Forelimb muscle (tissue), 1 donor: ENCODE measurements around the gene CHST10. TPM values are rescaled to one million over a fixed set of nuclear protein-coding genes. Genes with fewer than 3 reads are reported as not detected.
"Not testable (repeated sequence)": the region's sequence is repeated elsewhere in the genome, so short reads cannot be mapped to it uniquely, and the experiment has no call there.

Source experiments
- DNase-seq: peaks from one replicate; pipeline ENCODE4 v3.0.0-alpha.2; 2013; ENCODE audit warnings: low read depth
- polyA plus RNA-seq: library from polyadenylated mRNA; unstranded; fragments of 120-200 nt; gene quantifications from one replicate; pipeline ENCODE4 v1.2.1, GENCODE V29; 2013; ENCODE audit not compliant: insufficient read length

Gene CHST10
- polyA plus RNA-seq, 1 donor, result 11.0 TPM

DNA sequence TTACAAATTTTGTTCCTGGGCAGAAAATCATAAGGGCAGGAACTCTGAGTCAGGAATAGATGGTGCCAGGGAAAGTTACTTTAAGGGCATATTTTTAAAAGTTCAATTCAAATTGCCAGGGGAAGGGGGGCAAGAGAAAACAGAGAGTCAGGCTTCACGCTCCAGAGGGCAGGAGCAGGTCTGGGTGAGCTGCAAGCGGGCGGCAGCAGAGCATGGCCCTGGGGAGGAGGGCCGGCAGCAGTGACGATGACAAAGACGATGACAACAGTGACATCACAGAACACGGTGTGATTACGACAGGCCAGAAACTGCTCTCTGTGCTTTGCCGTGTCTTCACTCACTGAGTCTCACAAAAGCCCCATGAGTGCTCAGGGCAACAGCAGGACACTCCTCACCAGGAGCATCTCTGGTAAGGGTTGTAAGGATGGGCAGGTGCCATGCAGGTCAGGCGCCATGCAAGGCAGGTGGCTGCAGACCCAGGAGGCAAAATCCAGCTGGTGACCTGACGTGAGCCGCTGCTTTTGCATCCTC is 23.3 kb downstream of the CHST10 start:
- no peak for DNase-seq

DNA sequence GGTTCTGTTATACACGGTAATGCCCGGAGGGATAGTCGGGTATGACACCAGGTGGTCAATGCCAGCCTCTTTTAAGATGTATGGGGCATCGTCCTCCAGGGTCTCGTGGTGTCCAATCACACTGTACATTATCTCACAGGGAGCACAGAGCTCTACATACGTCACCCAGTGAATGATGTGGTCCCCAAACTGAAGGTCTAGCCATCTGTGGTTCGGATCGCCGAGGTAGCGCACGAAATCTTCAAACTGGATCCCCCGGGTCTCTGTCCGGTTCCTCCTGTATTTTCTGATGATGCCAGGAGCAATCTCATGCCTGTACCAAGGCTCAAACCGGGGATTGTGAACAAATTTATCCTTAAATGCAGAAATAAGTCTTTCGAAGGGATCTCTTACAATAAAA is 24.1 kb downstream of the CHST10 start:
- DNase-seq, result no peak

DNA sequence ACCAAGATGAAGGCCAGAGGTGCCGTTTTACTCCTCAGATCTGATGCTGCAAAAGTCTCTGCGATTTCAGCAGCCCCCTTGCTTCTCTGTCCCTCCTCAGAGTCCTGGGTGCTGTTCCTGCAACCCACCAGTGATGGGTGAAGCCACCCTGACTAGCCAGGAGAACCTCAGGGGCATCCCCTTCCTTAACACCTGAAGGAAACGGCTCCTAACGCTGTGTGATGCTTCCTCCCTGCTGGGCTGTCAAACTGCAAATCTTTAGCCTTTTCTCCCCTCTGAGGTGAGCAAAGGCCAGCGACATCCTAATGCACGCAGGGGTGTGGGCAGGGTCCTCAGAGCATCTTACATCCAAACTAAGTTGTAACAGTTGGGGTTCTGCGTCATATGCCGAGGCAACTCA is 24.8 kb downstream of the CHST10 start:
- no peak for DNase-seq

DNA sequence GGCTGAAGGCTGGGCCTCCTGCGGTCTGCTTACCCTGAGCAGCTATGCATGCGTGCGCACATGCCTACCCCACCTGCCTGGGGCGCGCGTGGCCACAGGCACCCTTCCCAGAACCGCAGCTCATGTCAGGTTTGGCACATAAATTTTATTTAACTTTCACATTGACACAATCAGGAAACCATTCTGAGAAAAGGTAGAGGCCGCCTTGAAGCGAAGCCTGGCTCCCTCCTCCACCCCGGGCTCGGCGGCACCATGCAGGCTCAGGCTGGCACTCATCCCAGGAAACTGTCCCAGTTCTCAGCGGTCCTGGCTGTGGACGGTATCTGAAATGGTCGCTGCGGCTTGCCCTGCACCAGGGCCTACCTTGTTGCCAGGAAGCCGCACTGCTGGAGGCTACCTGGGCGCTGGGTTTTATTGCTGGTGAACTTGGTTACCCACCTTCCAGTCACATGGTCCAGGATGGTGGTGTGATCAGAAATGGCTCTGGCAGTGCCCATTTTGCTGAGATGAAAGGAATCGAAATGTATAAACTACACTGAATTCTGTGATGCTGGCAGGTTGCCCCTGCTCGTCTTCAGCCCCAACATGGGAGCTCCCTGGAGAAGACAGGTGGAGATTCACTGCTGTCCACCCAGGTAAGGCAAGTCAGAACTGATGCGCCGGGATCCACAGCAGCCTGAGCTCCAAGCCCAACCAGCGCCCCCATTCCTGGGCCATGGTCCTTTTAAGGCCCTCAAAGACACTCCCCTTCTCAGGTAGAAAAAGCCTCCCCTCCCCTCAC is 25.5 kb downstream of the CHST10 start:
- DNase-seq, result no peak

DNA sequence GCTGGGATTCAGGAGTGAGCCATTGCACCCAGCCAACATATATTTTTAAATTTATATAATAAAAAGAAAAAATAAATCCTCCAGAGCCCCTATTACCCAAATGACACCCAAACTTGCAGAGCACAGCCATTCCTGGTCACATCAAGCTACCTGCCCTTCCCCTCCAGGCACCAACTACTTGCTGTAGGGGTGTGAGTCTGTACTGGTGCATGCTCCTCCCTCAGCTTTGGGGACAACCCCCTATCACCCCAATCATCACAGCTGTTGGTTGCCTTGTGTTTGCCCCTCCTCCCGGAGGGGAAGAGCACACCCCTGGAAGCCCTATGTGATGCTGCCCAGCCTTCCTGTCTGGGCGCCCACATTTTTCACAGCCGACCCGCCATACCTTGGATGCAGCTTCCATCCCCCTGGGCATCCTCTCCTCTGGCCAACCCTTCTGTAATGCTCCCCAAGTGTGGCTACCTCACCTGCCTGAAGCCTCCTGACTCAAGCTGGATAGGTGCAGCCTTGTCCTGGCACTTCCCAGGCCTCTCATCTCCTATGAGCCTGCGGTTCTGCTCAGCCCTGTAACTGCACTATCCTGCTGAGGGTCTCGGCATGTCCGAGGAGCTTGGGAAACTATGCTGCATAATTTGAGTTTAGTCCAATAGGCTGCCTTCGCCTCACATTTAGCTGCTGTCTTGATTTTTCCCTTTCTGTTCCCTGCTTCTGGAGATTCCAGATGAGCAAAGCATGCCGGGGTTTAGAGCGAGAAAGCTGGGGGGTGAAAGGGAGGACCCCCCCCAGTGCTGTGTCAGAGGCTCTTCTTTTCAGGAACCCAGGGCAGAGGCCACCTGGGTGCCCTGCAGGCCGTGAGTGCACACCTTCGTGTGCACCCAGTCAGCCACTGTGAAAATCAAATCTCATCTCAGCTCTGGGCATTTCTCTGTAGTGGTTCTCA is 27.2 kb downstream of the CHST10 start:
- DNase-seq, result no peak

DNA sequence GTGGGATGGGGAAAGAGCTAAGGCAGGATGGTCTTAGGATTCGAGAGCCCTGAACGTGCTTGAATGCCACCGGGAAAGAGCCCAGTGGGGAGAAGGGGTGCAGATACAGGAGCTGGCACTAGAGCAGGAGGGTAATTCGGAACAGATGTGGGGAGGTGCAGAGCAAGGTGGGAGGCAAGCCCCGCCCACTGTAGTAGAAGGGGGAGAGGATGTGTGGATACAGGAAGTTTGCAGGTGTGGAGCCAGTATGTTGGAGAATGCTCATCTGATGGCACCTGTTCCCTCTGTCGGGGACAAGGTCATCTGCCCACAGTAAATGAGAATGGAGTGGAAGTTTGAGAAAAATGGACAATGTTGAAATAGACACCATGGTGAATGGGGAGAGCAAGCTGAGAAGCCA is 28.8 kb downstream of the CHST10 start:
- DNase-seq, result no peak

DNA sequence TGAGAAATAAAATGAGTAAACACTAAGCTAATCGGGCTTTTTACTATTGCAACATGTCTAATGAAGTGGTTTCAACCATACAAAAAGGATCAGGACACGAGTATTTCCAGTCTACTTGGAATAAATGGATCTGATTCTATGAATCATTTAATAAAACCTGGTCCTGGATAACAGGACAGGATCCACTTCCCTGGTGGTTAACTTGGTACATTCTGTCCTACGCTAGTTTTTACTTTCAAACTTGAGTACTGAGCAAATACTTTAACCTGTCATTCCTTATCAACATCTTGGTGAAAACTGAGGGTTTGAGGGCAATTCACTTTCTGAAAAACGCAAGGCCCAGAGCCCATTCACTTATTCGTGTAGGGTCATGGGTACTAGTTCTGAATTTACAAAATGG is 33.5 kb downstream of the CHST10 start:
- no peak for DNase-seq

DNA sequence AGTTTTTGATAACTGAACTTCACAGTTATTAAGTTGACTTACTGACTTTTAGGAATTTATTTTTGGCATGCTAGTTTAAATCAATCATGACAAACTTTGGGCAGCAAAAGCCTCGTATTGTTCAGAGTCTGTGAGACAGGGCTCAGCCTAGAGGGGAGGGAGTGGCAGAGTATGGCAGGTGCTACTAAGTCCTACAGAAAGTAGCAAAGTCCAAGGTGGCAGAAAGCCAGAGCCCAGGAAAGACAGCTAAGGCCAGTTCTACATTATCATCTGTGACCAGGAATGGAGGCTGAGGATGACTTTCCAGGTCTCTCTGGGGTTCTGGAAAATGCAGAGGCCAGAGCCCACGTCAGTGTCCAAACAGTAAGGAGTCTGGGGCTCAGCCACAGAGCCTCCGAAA is 34.2 kb downstream of the CHST10 start:
- no peak for DNase-seq

DNA sequence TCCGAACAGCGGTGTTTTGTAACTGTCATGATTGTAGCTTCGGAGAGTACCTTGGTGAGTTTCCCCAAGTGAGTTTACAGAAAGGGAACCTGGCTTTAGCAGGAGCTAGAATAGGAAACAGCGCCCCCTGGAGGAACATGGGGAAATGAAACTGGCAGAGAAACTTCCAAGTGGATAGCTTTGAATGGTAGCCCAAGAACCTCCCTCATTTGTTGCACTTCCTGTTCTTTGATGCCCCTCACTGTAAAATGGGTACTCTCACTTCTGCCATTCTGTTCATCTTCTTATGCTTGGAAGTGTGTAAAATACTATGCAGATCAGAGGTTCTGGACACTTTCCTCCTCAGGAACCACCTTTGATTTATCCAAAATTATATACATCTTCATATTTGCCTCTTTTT is 36.2 kb downstream of the CHST10 start:
- peak; percentile 32 for DNase-seq

DNA sequence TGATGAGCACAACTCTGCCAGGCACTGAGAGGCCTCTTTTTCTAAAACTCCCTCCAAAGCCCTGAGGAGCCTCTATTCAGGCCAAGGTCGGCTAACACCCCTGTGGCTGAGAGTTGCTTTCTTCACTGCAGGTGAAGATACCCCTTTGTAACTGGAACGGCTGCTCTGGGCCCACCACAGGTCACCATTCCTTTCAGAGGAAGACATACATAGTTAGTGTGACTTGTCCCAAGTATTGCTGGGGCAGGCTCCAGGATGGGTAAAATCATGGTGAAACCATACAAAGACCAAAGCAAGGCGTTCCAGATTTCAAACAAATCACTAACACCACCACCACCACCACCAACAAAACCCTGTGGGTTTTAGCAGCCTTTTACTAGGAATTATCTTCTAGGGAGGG is 36.8 kb downstream of the CHST10 start:
- DNase-seq, result no peak

DNA sequence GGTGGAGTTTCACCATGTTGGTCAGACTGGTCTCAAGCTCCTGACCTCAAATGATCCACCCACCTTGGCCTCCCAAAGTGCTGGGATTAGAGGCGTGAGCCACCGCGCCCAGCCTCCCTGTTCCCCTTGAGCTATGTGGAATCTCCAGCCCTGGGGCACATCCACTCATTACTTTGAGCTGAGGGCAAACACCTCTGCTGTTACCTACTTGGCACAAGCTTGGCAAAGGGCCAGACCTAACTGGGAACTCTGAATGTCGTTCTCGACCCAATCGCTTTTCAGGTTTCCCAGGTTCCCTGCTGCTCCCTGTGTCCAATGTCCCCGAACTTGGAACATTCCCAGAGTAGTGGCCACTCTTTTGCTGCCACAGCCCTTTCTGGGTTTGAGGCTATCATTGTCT is 40.6 kb downstream of the CHST10 start:
- DNase-seq, result no peak

DNA sequence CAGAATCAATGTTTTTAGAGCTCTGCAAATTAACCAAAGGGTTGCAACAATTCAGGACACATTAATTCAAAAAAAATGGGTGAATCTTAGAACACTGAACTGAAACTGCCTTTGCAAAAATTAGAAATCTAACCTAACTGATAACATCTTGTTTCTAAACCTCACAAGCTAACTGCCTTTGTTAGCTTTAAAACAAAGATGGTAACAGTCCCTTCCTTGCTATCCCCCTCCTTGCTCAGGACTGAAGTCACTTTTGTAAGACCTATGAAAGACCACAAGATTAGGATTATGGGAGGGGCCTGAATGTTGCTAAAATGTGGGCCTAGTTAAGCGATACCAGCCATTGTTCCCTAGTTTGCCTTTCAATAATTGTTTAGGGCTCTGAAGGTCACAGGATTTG is 50.3 kb downstream of the CHST10 start:
- no peak for DNase-seq

DNA sequence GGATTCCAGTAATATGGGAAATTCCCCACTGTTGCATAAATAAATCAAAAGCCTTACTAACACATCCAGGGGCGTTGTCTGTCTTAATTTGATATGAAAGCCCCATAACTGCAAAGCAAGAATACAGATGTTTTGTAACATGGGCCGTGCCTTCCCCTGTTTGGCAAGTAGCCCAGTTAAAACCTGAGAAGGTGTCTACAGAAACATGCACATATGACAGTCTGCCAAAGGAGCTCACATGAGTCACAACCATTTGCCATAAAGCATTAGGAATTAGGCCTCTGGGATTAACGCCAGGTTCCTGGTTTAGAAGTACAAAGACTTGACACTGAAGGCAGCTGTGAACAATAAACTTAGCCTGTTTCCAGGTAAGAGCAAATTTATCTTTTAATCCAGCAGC is 52.0 kb downstream of the CHST10 start:
- no peak for DNase-seq

DNA sequence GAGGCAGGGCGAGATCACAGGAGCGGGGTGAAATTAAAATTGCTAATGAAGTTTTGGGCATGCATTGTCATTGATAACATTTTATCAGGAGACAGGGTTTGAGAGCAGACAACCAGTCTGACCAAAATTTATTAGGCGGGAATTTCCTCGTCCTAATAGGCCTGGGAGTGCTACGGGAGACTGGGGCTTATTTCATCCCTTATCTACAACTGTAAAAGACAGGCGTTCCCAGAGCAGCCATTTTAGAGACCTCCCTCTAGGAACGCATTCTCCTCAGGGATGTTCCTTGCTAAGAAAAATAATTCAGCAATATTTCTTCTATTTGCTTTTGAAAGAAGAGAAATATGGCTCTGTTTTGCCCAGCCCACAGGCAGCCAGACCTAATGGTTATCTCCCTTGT is 55.2 kb downstream of the CHST10 start:
- DNase-seq, result not testable (repeated sequence)

DNA sequence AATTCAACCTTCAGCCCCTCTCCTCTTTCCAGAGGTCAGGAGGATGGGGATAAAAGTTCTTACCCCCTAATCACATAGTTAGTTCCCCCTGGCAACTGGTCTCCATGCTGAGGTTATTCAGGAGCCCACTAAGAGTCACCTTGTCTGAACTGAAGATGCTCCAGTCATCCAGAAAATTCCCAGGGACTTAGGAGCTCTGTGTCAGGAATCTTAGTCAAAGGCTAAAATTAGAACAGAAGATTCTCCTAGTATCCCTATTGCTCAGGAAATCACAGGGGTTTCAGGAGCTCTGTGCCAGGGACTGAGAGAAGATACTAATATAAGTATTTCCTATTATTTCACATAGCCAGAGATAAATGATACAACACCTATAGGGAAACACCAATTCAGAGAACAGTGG is 57.9 kb downstream of the CHST10 start:
- DNase-seq, result no peak

DNA sequence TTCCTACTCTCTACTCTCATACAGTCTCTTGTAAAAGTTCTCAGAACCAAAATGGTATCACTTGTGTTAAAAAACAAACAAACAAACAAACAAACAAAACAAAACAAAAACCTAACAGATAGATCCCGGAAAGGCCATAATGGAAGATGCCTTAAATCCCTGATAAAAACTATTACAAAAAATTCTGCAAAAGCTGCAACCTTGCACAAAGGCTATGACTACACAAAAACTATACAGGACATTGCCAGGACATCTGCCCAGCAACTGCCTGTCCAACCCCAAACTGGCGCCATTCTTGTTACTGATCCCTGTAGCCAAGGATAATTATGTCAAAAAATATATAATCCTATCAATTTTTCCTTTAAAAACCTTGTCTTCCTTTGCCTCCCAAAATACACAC is 58.9 kb downstream of the CHST10 start:
- no peak for DNase-seq

DNA sequence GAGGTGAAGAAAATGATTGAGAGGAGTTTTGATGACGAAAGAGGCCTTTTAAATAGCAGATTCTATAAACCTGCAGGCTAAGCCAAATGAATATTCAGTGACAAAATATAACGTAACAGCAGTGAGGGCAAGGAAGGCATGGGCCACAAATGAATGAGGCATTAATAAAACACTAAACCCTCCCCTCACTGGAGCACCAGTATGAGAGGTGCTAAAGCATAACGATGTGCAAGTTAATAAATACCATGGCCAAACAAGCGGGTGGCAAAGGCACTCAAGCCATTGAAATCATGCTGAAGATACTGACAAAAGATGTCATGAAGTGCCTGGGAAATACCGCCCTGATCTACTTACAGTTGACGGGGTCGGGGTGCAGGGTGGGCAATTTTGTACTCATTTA is 64.9 kb downstream of the CHST10 start:
- no peak for DNase-seq

DNA sequence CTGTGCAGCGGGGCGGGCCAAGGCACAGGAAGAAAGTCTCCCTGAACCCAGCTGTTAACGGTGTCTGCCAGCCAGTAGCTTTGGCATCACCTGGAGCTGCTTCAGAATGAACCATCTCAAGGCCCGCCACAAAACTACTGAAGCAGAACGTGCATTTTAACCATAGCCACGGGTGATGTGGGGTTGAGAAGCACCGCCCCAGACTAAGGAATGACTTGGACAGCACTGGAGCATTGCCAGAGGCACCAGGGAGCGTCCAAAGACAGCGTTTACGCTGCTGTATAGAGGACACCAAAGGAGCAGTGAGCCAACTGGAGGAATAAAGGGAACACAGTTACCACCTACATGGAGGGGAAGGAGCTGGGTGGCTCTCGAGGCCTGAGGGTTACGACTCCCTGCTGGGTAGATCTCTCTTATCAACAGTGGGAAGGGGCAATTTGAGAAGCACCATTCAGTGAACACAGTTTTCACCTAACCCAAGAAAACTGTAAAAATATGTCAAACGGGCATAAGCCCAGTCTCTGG is 66.7 kb downstream of the CHST10 start:
- DNase-seq, result no peak

DNA sequence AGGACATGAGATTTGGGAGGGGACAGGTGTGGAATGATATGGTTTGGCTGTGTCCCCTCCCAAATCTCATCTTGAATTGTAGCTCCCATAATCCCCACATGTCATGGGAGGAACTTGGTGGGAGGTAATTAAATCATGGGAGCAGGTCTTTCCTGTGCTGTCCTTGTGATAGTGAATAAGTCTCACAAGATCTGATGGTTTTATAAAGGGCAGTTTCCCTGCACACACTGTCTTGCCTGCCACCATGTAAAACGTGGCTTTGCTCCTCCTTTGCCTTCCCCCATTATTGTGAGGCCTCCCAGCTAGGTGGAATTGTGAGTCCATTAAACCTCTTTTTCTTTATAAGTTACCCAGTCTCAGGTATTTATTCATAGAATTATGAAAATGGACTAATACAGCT is 72.3 kb downstream of the CHST10 start:
- DNase-seq, result not testable (repeated sequence)

DNA sequence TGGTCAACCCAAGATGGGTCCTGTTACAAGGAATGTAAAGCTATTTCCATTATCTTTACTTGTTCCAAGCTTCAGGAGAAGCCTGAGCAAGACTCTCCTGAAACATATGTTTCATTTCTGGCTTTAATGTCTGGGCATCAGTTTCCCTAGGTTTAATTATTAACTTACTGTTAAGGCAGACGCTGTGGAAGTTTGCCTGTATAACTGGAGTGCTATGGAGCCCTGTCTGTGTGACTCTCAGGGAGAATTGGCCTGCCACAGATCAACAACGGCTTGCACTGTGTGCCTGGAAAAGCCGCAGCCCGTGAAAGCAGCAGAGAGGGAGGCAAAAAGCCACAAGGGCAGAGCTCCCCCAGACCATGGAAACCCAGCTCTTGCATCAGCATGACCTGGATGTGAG is 73.0 kb downstream of the CHST10 start:
- no peak for DNase-seq

DNA sequence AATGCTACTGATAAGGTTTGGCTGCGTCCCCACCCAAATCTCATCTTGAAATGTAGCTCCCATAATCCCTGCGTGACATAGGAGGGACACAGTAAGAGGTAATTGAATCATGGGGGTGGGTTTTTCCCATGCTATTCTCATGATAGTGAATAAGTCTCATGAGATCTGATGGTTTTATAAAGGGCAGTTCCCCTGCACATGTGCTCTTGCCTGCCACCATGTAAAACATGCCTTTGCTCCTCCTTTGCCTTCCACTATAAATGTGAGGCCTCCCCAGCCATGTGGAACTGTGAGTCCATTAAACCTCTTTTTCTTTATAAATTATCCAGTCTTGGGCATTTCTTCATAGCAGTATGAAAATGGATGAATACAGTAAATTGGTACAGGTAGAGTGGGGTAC is 75.0 kb downstream of the CHST10 start:
- not testable (repeated sequence) for DNase-seq
